T-helper 17 cell (primary cell): ENCODE results near the gene CNOT11. TPM values are rescaled to one million over a fixed set of nuclear protein-coding genes. Genes with fewer than 3 reads are reported as not detected.

Experiments
- ATAC-seq: fragments of 150-1000 bp; cut with Tn5 transposase; 2 replicates; pipeline ENCODE4 v1.10.0; 2021; ENCODE audit warnings: mild to moderate bottlenecking, moderate library complexity
- DNase-seq, 3 donors: peaks; one replicate each; pipeline versions ENCODE4 v3.0.0 to v3.0.0-alpha.2; 2020 to 2021
- H3K9me3 ChIP-seq: one replicate; pipeline ENCODE4 v1.7.0; 2013; ENCODE audit warnings: low read length, mild to moderate bottlenecking; ENCODE audit not compliant: control insufficient read depth, poor library complexity, severe bottlenecking
- H3K27ac Mint-ChIP-seq: one replicate; pipeline ENCODE4 v1.8.0; 2022; ENCODE audit warnings: mild to moderate bottlenecking, moderate library complexity, mixed read lengths
- H3K27me3 Mint-ChIP-seq: one replicate; pipeline ENCODE4 v1.8.0; 2022; ENCODE audit warnings: mixed read lengths
- H3K36me3 Mint-ChIP-seq: one replicate; pipeline ENCODE4 v1.8.0; 2022; ENCODE audit warnings: low read depth, mixed read lengths
- H3K4me1 Mint-ChIP-seq: one replicate; pipeline ENCODE4 v1.8.0; 2022; ENCODE audit warnings: mild to moderate bottlenecking, mixed read lengths
- H3K4me3 Mint-ChIP-seq: one replicate; pipeline ENCODE4 v1.8.0; 2022; ENCODE audit warnings: mild to moderate bottlenecking, moderate library complexity, mixed read lengths
- total RNA-seq, 4 donors: library from RNA in 2 of 4; stranded (reverse) in 2 of 4; gene quantifications; one replicate each; pipeline ENCODE4 v1.2.3 and lab custom pipeline; 2022 to 2026

The CNOT11 gene
- total RNA-seq, 2 donors from 2014 or later: 48.3 to 48.5 TPM

- Mint-ChIP-seq H3K36me3 (peaks cover 3% of the 10 kb centered on the region), H3K27ac (peak overlapping the region; percentile 97), H3K4me3 (peak overlapping the region; percentile 100), H3K4me1 (peaks cover 35% of the 10 kb centered on the region), H3K27me3 (no peaks in the 10 kb centered on the region)
- peak; percentile 61 to 70 (median 66) for DNase-seq
- ATAC-seq: peak; percentile 78
- no peaks in the 10 kb centered on the region for H3K9me3 ChIP-seq
Measured at GRCh38 chr2:101253013-101253702, 472 bp downstream of the CNOT11 start.

GRCh38 chr2:101253703-101254450 lies 1.2 kb downstream of the CNOT11 start:
- H3K4me1 Mint-ChIP-seq: peaks cover 35% of the 10 kb centered on the region
- no peaks in the 10 kb centered on the region for H3K9me3 ChIP-seq
- no peak for ATAC-seq
- H3K27me3 Mint-ChIP-seq: no peaks in the 10 kb centered on the region
- H3K27ac Mint-ChIP-seq: peak overlapping the region; percentile 97
- peak overlapping the region; percentile 100 for H3K4me3 Mint-ChIP-seq
- no peak for DNase-seq
- peaks cover 3% of the 10 kb centered on the region for H3K36me3 Mint-ChIP-seq

GRCh38 chr2:101255501-101255900 lies 2.8 kb downstream of the CNOT11 start:
- peak overlapping the region; percentile 65 for H3K4me3 Mint-ChIP-seq
- H3K36me3 Mint-ChIP-seq: peaks cover 3% of the 10 kb centered on the region
- DNase-seq: no peak
- H3K9me3 ChIP-seq: no peaks in the 10 kb centered on the region
- ATAC-seq: no peak
- H3K27me3 Mint-ChIP-seq: no peaks in the 10 kb centered on the region
- H3K4me1 Mint-ChIP-seq: peaks cover 39% of the 10 kb centered on the region
- H3K27ac Mint-ChIP-seq: peak overlapping the region; percentile 97

- Mint-ChIP-seq H3K4me3 (peak overlapping the region; percentile 65), H3K36me3 (peaks cover 3% of the 10 kb centered on the region), H3K27me3 (no peaks in the 10 kb centered on the region), H3K4me1 (peaks cover 40% of the 10 kb centered on the region), H3K27ac (peak overlapping the region; percentile 97)
- DNase-seq (no peak), ATAC-seq (no peak)
- no peaks in the 10 kb centered on the region for H3K9me3 ChIP-seq
Measured at GRCh38 chr2:101256316-101256715, 3.6 kb downstream of the CNOT11 start.

- Mint-ChIP-seq H3K27ac (peak overlapping the region; percentile 54), H3K4me1 (peaks cover 34% of the 10 kb centered on the region), H3K27me3 (no peaks in the 10 kb centered on the region), H3K36me3 (peaks cover 5% of the 10 kb centered on the region), H3K4me3 (no peak overlapping the region)
- ATAC-seq (no peak), DNase-seq (no peak)
- no peaks in the 10 kb centered on the region for H3K9me3 ChIP-seq
Measured at GRCh38 chr2:101258804-101259203, 6.1 kb downstream of the CNOT11 start.

- ATAC-seq (no peak), DNase-seq (no peak)
- Mint-ChIP-seq H3K4me1 (peaks cover 18% of the 10 kb centered on the region), H3K36me3 (peaks cover 2% of the 10 kb centered on the region), H3K27me3 (no peaks in the 10 kb centered on the region), H3K4me3 (no peak overlapping the region), H3K27ac (no peak overlapping the region)
- H3K9me3 ChIP-seq: no peaks in the 10 kb centered on the region
Measured at GRCh38 chr2:101262142-101262541, 9.5 kb downstream of the CNOT11 start.

GRCh38 chr2:101263377-101263800 lies 10.7 kb downstream of the CNOT11 start:
- no peaks in the 10 kb centered on the region for H3K9me3 ChIP-seq
- DNase-seq (no peak), ATAC-seq (no peak)
- H3K27ac Mint-ChIP-seq: peak overlapping the region; percentile 72
- no peak overlapping the region for H3K4me3 Mint-ChIP-seq
- peaks cover 2% of the 10 kb centered on the region for H3K36me3 Mint-ChIP-seq
- peaks cover 25% of the 10 kb centered on the region for H3K4me1 Mint-ChIP-seq
- H3K27me3 Mint-ChIP-seq: no peaks in the 10 kb centered on the region

GRCh38 chr2:101264360-101264939 lies 11.8 kb downstream of the CNOT11 start:
- Mint-ChIP-seq H3K4me3 (no peak overlapping the region), H3K27ac (peak overlapping the region; percentile 72), H3K36me3 (peaks cover 2% of the 10 kb centered on the region), H3K27me3 (no peaks in the 10 kb centered on the region), H3K4me1 (peaks cover 21% of the 10 kb centered on the region)
- ATAC-seq (no peak), DNase-seq (no peak)
- no peaks in the 10 kb centered on the region for H3K9me3 ChIP-seq

GRCh38 chr2:101265893-101266499 lies 13.3 kb downstream of the CNOT11 start:
- H3K9me3 ChIP-seq: no peaks in the 10 kb centered on the region
- Mint-ChIP-seq H3K36me3 (peaks cover 2% of the 10 kb centered on the region), H3K27me3 (no peaks in the 10 kb centered on the region), H3K27ac (peak overlapping the region; percentile 72), H3K4me1 (peaks cover 29% of the 10 kb centered on the region), H3K4me3 (no peak overlapping the region)
- ATAC-seq (no peak), DNase-seq (no peak)

- Mint-ChIP-seq H3K4me1 (peaks cover 26% of the 10 kb centered on the region), H3K27me3 (no peaks in the 10 kb centered on the region), H3K27ac (peak overlapping the region; percentile 77), H3K4me3 (peak overlapping the region; percentile 21), H3K36me3 (no peaks in the 10 kb centered on the region)
- ATAC-seq (no peak), DNase-seq (no peak)
- H3K9me3 ChIP-seq: no peaks in the 10 kb centered on the region
Measured at GRCh38 chr2:101267671-101268656, 15.3 kb downstream of the CNOT11 start.

GRCh38 chr2:101270700-101271259 lies 18.1 kb downstream of the CNOT11 start:
- peak overlapping the region; percentile 85 for H3K27ac Mint-ChIP-seq
- no peaks in the 10 kb centered on the region for H3K27me3 Mint-ChIP-seq
- H3K4me3 Mint-ChIP-seq: no peak overlapping the region
- DNase-seq (no peak), ATAC-seq (no peak)
- no peaks in the 10 kb centered on the region for H3K36me3 Mint-ChIP-seq
- no peaks in the 10 kb centered on the region for H3K9me3 ChIP-seq
- H3K4me1 Mint-ChIP-seq: peaks cover 29% of the 10 kb centered on the region
